ENCODE data around the gene PPP1R3F.

Gene PPP1R3F

GRCh38 chrX:49232525-49232924 lies 37.1 kb upstream of the PPP1R3F start (continued):
- TF ChIP-seq OSR1 (CRISPR knock-in tag; IDR thresholded peaks at IDR 0.05) (no peak), CREB5 (CRISPR knock-in tag; IDR thresholded peaks at IDR 0.05; ENCODE audit: low read depth) (no peak), TCF4 (CRISPR knock-in tag; IDR thresholded peaks at IDR 0.05; ENCODE audit: borderline replicate concordance) (no peak), RARB (CRISPR knock-in tag; IDR thresholded peaks at IDR 0.05) (no peak)

GRCh38 chrX:49233176-49233575 lies 36.4 kb upstream of the PPP1R3F start, which contains the start of gene CACNA1F:
Gene CACNA1F, minus strand, starts transcription at chrX:49233340. Its CDS starts 31 bp downstream, at chrX:49233309.
- no peak for ATAC-seq
- TF ChIP-seq POU6F1 (CRISPR knock-in tag; IDR thresholded peaks at IDR 0.05; ENCODE audit: borderline replicate concordance, low read depth), result no peak
- no peak for TF ChIP-seq ZNF70 (CRISPR knock-in tag; IDR thresholded peaks at IDR 0.05)
- TF ChIP-seq ESRRG (CRISPR knock-in tag; IDR thresholded peaks at IDR 0.05), result no peak
- TF ChIP-seq ZFP3 (CRISPR knock-in tag; IDR thresholded peaks at IDR 0.05), result no peak
- TF ChIP-seq OSR1 (CRISPR knock-in tag; IDR thresholded peaks at IDR 0.05), result no peak
- TF ChIP-seq CSRNP3 (CRISPR knock-in tag; IDR thresholded peaks at IDR 0.05), result no peak
- TF ChIP-seq RARB (CRISPR knock-in tag; IDR thresholded peaks at IDR 0.05), result no peak
- no peak for TF ChIP-seq TCF4 (CRISPR knock-in tag; IDR thresholded peaks at IDR 0.05; ENCODE audit: borderline replicate concordance)
- no peak for TF ChIP-seq ZFP30 (CRISPR knock-in tag; IDR thresholded peaks at IDR 0.05)
- TF ChIP-seq ZNF8 (CRISPR knock-in tag; IDR thresholded peaks at IDR 0.05), result no peak
- no peak for TF ChIP-seq GLIS3 (CRISPR knock-in tag; IDR thresholded peaks at IDR 0.05)
- TF ChIP-seq PPARA (CRISPR knock-in tag; IDR thresholded peaks at IDR 0.05; ENCODE audit: borderline replicate concordance), result no peak
- no peak for TF ChIP-seq TOX (CRISPR knock-in tag; IDR thresholded peaks at IDR 0.05; ENCODE audit: borderline replicate concordance)
- no peak for TF ChIP-seq PATZ1 (CRISPR knock-in tag; IDR thresholded peaks at IDR 0.05; ENCODE audit: borderline replicate concordance)
- no peak for TF ChIP-seq CREB5 (CRISPR knock-in tag; IDR thresholded peaks at IDR 0.05; ENCODE audit: low read depth)
- TF ChIP-seq ARNTL (CRISPR knock-in tag; IDR thresholded peaks at IDR 0.05; ENCODE audit: borderline replicate concordance, low read depth), result no peak
- TF ChIP-seq BACH2 (CRISPR knock-in tag; IDR thresholded peaks at IDR 0.05; ENCODE audit: borderline replicate concordance), result no peak
- TF ChIP-seq ZC3H10 (CRISPR knock-in tag; IDR thresholded peaks at IDR 0.05), result no peak
- no peak for TF ChIP-seq SNAI2 (CRISPR knock-in tag; IDR thresholded peaks at IDR 0.05)

- no peak for ATAC-seq
- TF ChIP-seq ZNF70 (CRISPR knock-in tag; IDR thresholded peaks at IDR 0.05) (no peak), POU6F1 (CRISPR knock-in tag; IDR thresholded peaks at IDR 0.05; ENCODE audit: borderline replicate concordance, low read depth) (no peak), ZNF565 (CRISPR knock-in tag; conservative IDR thresholded peaks at IDR 0.05; ENCODE audit: low read depth) (no peak), ZFP30 (CRISPR knock-in tag; IDR thresholded peaks at IDR 0.05) (no peak), TCF4 (CRISPR knock-in tag; IDR thresholded peaks at IDR 0.05; ENCODE audit: borderline replicate concordance) (no peak), ARNTL (CRISPR knock-in tag; IDR thresholded peaks at IDR 0.05; ENCODE audit: borderline replicate concordance, low read depth) (no peak), ZNF8 (CRISPR knock-in tag; IDR thresholded peaks at IDR 0.05) (no peak), ZFP3 (CRISPR knock-in tag; IDR thresholded peaks at IDR 0.05) (no peak), TSHZ2 (CRISPR knock-in tag; IDR thresholded peaks at IDR 0.05) (no peak), CSDC2 (CRISPR knock-in tag; IDR thresholded peaks at IDR 0.05) (no peak), PATZ1 (CRISPR knock-in tag; IDR thresholded peaks at IDR 0.05; ENCODE audit: borderline replicate concordance) (no peak), ISL1 (CRISPR knock-in tag; IDR thresholded peaks at IDR 0.05) (no peak)
Observed at GRCh38 chrX:49233887-49234555, 35.6 kb upstream of the PPP1R3F start.

All from SK-N-SH treated with all-trans-retinoic acid at 6 μM for 48 hours (cell line).